Vagina (tissue), 2 donors: ENCODE measurements around the gene SLC35D1. TPM values are rescaled to one million over a fixed set of nuclear protein-coding genes. Genes with fewer than 3 reads are reported as not detected.

Experiments
- DNase-seq, 2 donors: peaks; one replicate each; pipeline ENCODE4 v3.0.0-alpha.2; 2017; ENCODE audit errors: extremely low spot score in 2 of 2
- H3K27ac ChIP-seq: fragments of 200-600 bp; sonication (generic); one replicate; pipeline ENCODE4 v1.5.1; 2019
- H3K27me3 ChIP-seq: fragments of 200-600 bp; sonication (generic); one replicate; pipeline ENCODE4 v1.5.1; 2019
- H3K36me3 ChIP-seq, 2 donors: fragments of 200-600 bp; sonication (generic); one replicate each; pipeline ENCODE4 v1.5.1; 2017 to 2019
- H3K4me1 ChIP-seq: fragments of 200-600 bp; sonication (generic); one replicate; pipeline ENCODE4 v1.5.1; 2019
- H3K4me3 ChIP-seq, 2 donors: fragments of 200-600 bp; sonication (generic); 1 replicate in 1 of 2; 2 replicates in 1 of 2; pipeline ENCODE4 v1.5.1; 2016 to 2019
- H3K9me3 ChIP-seq: fragments of 200-600 bp; sonication (generic); one replicate; pipeline ENCODE4 v1.5.1; 2019
- CTCF ChIP-seq, 3 experiments: fragments of 450-650 bp in 2 of 3; fragments of 200-600 bp in 1 of 3; sonication (generic) in 1 of 3; IDR thresholded peaks; one replicate each; pipeline ENCODE4 v1.5.1; 2017 to 2019; ENCODE audit warnings: antibody characterized with exemption in 3 of 3, mild to moderate bottlenecking in 2 of 3, moderate library complexity in 2 of 3
- POLR2A ChIP-seq, 2 donors: fragments of 450-650 bp; IDR thresholded peaks; one replicate each; pipeline ENCODE4 v1.6.1; 2017; ENCODE audit warnings: antibody characterized with exemption in 2 of 2, mild to moderate bottlenecking in 2 of 2, moderate library complexity in 2 of 2
- POLR2AphosphoS5 ChIP-seq, 2 donors: sonication (generic); formaldehyde crosslinking; IDR thresholded peaks; one replicate each; pipeline ENCODE4 v1.9.0; 2017; ENCODE audit warnings: antibody characterized with exemption in 2 of 2, mild to moderate bottlenecking in 2 of 2, low read depth in 1 of 2; ENCODE audit not compliant: insufficient read depth in 1 of 2
- intact Hi-C: fragments of 100-400 bp; cut with DNase I; formaldehyde crosslinking; loops from one replicate; pipeline ENCODE4 v1.15.1; 2023
- total RNA-seq: library from RNA; depleted of rRNA; stranded (reverse); fragments of >200 nt; gene quantifications from one replicate; pipeline ENCODE4 v1.2.3, GENCODE V29; 2016

The SLC35D1 gene
- total RNA-seq, 1 donor from 2014 or later, result 13.3 TPM

GRCh38 chr1:67019600-67020136, 34.3 kb downstream of the SLC35D1 start:
- TF ChIP-seq POLR2A (IDR thresholded peaks at IDR 0.05) (no peak), CTCF (IDR thresholded peaks at IDR 0.05) (no peak), POLR2AphosphoS5 (IDR thresholded peaks at IDR 0.05; ENCODE audit: insufficient read depth in 1 of 2, low read depth in 1 of 2) (no peak)
- peaks cover 31% of the 10 kb centered on the region for H3K4me1 ChIP-seq
- no peak for DNase-seq

GRCh38 chr1:67019121-67019520, 34.8 kb downstream of the SLC35D1 start:
- intact Hi-C loops, result no loop called here
- no peak for TF ChIP-seq POLR2AphosphoS5 (IDR thresholded peaks at IDR 0.05; ENCODE audit: insufficient read depth in 1 of 2, low read depth in 1 of 2)
- no peak for TF ChIP-seq POLR2A (IDR thresholded peaks at IDR 0.05)
- no peak for TF ChIP-seq CTCF (IDR thresholded peaks at IDR 0.05)
- Histone ChIP-seq H3K27me3 (no peaks in the 10 kb centered on the region), H3K27ac (peak overlapping the region; percentile 78), H3K4me1 (peaks cover 32% of the 10 kb centered on the region), H3K36me3 (peaks cover 0 to 14% of the 10 kb centered on the region in 2 donors), H3K4me3 (no peak overlapping the region), H3K9me3 (no peaks in the 10 kb centered on the region)
- no peak for DNase-seq

More at GRCh38 chr1:67019600-67020136, 34.3 kb downstream of the SLC35D1 start:
- H3K9me3 ChIP-seq, result no peaks in the 10 kb centered on the region
- H3K36me3 ChIP-seq, result peaks cover 0 to 14% of the 10 kb centered on the region in 2 donors
- intact Hi-C loops, result no loop called here
- H3K27me3 ChIP-seq, result no peaks in the 10 kb centered on the region
- no peak overlapping the region for H3K4me3 ChIP-seq
- peak overlapping the region; percentile 78 for H3K27ac ChIP-seq

GRCh38 chr1:67018574-67018973, 35.4 kb downstream of the SLC35D1 start:
- no peaks in the 10 kb centered on the region for H3K27me3 ChIP-seq
- no peaks in the 10 kb centered on the region for H3K9me3 ChIP-seq
- DNase-seq, result no peak
- intact Hi-C loops, result no loop called here
- TF ChIP-seq POLR2AphosphoS5 (IDR thresholded peaks at IDR 0.05; ENCODE audit: insufficient read depth in 1 of 2, low read depth in 1 of 2) (no peak), POLR2A (IDR thresholded peaks at IDR 0.05) (no peak), CTCF (IDR thresholded peaks at IDR 0.05) (no peak)
- H3K4me3 ChIP-seq, result no peak overlapping the region
- peaks cover 0 to 14% of the 10 kb centered on the region in 2 donors for H3K36me3 ChIP-seq
- H3K27ac ChIP-seq, result peak overlapping the region; percentile 78
- H3K4me1 ChIP-seq, result peaks cover 35% of the 10 kb centered on the region

- no peak for DNase-seq
- Histone ChIP-seq H3K4me1 (peaks cover 5% of the 10 kb centered on the region), H3K27me3 (no peaks in the 10 kb centered on the region), H3K9me3 (no peaks in the 10 kb centered on the region), H3K27ac (no peak overlapping the region), H3K4me3 (no peak overlapping the region), H3K36me3 (peaks cover 0 to 13% of the 10 kb centered on the region in 2 donors)
- intact Hi-C loops, result loop anchor here (5.0 kb wide), 1 partner anchor 829 kb away; no protein-coding TSS in a partner anchor
- TF ChIP-seq POLR2AphosphoS5 (IDR thresholded peaks at IDR 0.05; ENCODE audit: insufficient read depth in 1 of 2, low read depth in 1 of 2) (no peak), CTCF (IDR thresholded peaks at IDR 0.05) (no peak), POLR2A (IDR thresholded peaks at IDR 0.05) (no peak)
These were observed 40.4 kb downstream of the SLC35D1 start for GRCh38 chr1:67013573-67013972.

- intact Hi-C loops, result loop anchor here (5.0 kb wide), 1 partner anchor 833 kb away; no protein-coding TSS in a partner anchor
- Histone ChIP-seq H3K4me1 (peaks cover 13% of the 10 kb centered on the region), H3K27me3 (no peaks in the 10 kb centered on the region), H3K4me3 (no peak overlapping the region), H3K27ac (no peak overlapping the region), H3K36me3 (peaks cover 0 to 6% of the 10 kb centered on the region in 2 donors), H3K9me3 (no peaks in the 10 kb centered on the region)
- no peak for TF ChIP-seq CTCF (IDR thresholded peaks at IDR 0.05)
- TF ChIP-seq POLR2AphosphoS5 (IDR thresholded peaks at IDR 0.05; ENCODE audit: insufficient read depth in 1 of 2, low read depth in 1 of 2), result no peak
- no peak for TF ChIP-seq POLR2A (IDR thresholded peaks at IDR 0.05)
- no peak for DNase-seq
These were observed 44.2 kb downstream of the SLC35D1 start for GRCh38 chr1:67009792-67010191.
